CD4-positive, alpha-beta T cell (primary cell): ENCODE results near the gene CDH22. TPM values are rescaled to one million over a fixed set of nuclear protein-coding genes. Genes with fewer than 3 reads are reported as not detected.

ENCODE experiments used
- ATAC-seq: fragments of 200-7000 bp; cut with Tn5 transposase; one replicate; pipeline ENCODE4 v1.10.0; 2022; ENCODE audit warnings: mild to moderate bottlenecking; ENCODE audit not compliant: poor library complexity
- CTCF ChIA-PET: fragments of 350-600 bp; sonication (Branson Sonifier 250); formaldehyde crosslinking; loops from one replicate; lab custom pipeline; 2021; ENCODE audit warnings: antibody characterized with exemption, inconsistent platforms; lab: Charles Lee
- POLR2A ChIA-PET: fragments of 350-600 bp; sonication (Branson Sonifier 250); formaldehyde crosslinking; loops from one replicate; lab custom pipeline; 2021; ENCODE audit warnings: antibody characterized with exemption, inconsistent platforms; lab: Charles Lee
- DNase-seq, 14 experiments: peaks; one replicate each; pipeline ENCODE4 v3.0.0-alpha.2; 2013 to 2020; ENCODE audit warnings: mixed read lengths in 2 of 14
- H3K27ac ChIP-seq, 2 donors: one replicate each; pipeline versions ENCODE4 v1.5.1 to v1.7.0; 2013; ENCODE audit warnings: low read length in 2 of 2, low read depth in 1 of 2, mild to moderate bottlenecking in 1 of 2
- H3K27me3 ChIP-seq, 2 experiments: 1 replicate in 1 of 2; 2 replicates in 1 of 2; pipeline versions ENCODE4 v1.6.1 to v1.7.0; 2013; ENCODE audit warnings: low read length in 2 of 2, control low read depth in 1 of 2, mild to moderate bottlenecking in 1 of 2, moderate library complexity in 1 of 2; ENCODE audit not compliant: insufficient read depth in 2 of 2, control insufficient read depth in 1 of 2
- H3K36me3 ChIP-seq: one replicate; pipeline ENCODE4 v1.6.1; 2013; ENCODE audit warnings: low read length, control low read depth; ENCODE audit not compliant: insufficient read depth
- H3K4me1 ChIP-seq: one replicate; pipeline ENCODE4 v1.6.1; 2013; ENCODE audit warnings: low read length, control low read depth; ENCODE audit not compliant: insufficient read depth
- H3K4me3 ChIP-seq: one replicate; pipeline ENCODE4 v1.5.1; 2013; ENCODE audit warnings: mild to moderate bottlenecking, low read length, moderate library complexity
- H3K9me3 ChIP-seq, 2 experiments: 1 replicate in 1 of 2; 2 replicates in 1 of 2; pipeline versions ENCODE4 v1.6.1 to v1.7.0; 2013; ENCODE audit warnings: low read length in 2 of 2, mild to moderate bottlenecking in 2 of 2, control low read depth in 1 of 2, moderate library complexity in 1 of 2; ENCODE audit not compliant: control insufficient read depth in 1 of 2, insufficient read depth in 1 of 2
- H3K27ac Mint-ChIP-seq: one replicate; pipeline ENCODE4 v1.8.0; 2020; ENCODE audit warnings: mixed read lengths
- H3K27me3 Mint-ChIP-seq: one replicate; pipeline ENCODE4 v1.8.0; 2021; ENCODE audit warnings: mixed read lengths
- H3K36me3 Mint-ChIP-seq: one replicate; pipeline ENCODE4 v1.8.0; 2021; ENCODE audit warnings: low read depth, mixed read lengths
- H3K4me1 Mint-ChIP-seq: one replicate; pipeline ENCODE4 v1.8.0; 2021; ENCODE audit warnings: low read depth, mixed read lengths
- H3K4me3 Mint-ChIP-seq: one replicate; pipeline ENCODE4 v1.8.0; 2020; ENCODE audit warnings: mild to moderate bottlenecking, mixed read lengths
- H3K9me3 Mint-ChIP-seq: one replicate; pipeline ENCODE4 v1.8.0; 2020; ENCODE audit warnings: mixed read lengths
- intact Hi-C, 2 experiments: fragments of 100-400 bp; cut with DNase I in 1 of 2; cut with micrococcal nuclease in 1 of 2; formaldehyde crosslinking; loops; one replicate each; pipeline versions ENCODE4 v1.15.1 to v1.9.0; 2023 to 2025; cut with DNase I, micrococcal nuclease
- total RNA-seq, 174 experiments: library from RNA in 2 of 174; stranded (reverse) in 2 of 174; gene quantifications; one replicate each; pipeline ENCODE4 v1.2.3 and lab custom pipeline; 2021 to 2026
- TF ChIP-seq, protein P1 (sequence below): fragments of 200-600 bp; IDR thresholded peaks from one replicate; pipeline ENCODE4 v1.8.0; 2022; ENCODE audit warnings: antibody characterized with exemption, mild to moderate bottlenecking

The CDH22 gene
- total RNA-seq, 2 experiments from 2014 or later = not detected

GRCh38 chr20:46218656-46219055, 89.6 kb downstream of the CDH22 start:
- no peaks in the 10 kb centered on the region for H3K36me3 ChIP-seq
- no peaks in the 10 kb centered on the region for H3K4me1 Mint-ChIP-seq
- TF ChIP-seq, protein P1, sequence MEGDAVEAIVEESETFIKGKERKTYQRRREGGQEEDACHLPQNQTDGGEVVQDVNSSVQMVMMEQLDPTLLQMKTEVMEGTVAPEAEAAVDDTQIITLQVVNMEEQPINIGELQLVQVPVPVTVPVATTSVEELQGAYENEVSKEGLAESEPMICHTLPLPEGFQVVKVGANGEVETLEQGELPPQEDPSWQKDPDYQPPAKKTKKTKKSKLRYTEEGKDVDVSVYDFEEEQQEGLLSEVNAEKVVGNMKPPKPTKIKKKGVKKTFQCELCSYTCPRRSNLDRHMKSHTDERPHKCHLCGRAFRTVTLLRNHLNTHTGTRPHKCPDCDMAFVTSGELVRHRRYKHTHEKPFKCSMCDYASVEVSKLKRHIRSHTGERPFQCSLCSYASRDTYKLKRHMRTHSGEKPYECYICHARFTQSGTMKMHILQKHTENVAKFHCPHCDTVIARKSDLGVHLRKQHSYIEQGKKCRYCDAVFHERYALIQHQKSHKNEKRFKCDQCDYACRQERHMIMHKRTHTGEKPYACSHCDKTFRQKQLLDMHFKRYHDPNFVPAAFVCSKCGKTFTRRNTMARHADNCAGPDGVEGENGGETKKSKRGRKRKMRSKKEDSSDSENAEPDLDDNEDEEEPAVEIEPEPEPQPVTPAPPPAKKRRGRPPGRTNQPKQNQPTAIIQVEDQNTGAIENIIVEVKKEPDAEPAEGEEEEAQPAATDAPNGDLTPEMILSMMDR = no peak
- H3K4me3 ChIP-seq = no peak overlapping the region
- no peak overlapping the region for H3K27ac Mint-ChIP-seq
- no peaks in the 10 kb centered on the region for H3K9me3 ChIP-seq
- POLR2A ChIA-PET = no interaction called here
- peaks cover 11% of the 10 kb centered on the region for H3K27me3 Mint-ChIP-seq
- DNase-seq (no peak), ATAC-seq (no peak)
- no peaks in the 10 kb centered on the region for H3K9me3 Mint-ChIP-seq
- no peaks in the 10 kb centered on the region for H3K4me1 ChIP-seq
- CTCF ChIA-PET = no interaction called here
- no peak overlapping the region for H3K4me3 Mint-ChIP-seq
- H3K27ac ChIP-seq = no peak overlapping the region
- peaks cover 0 to 6% of the 10 kb centered on the region in 2 experiments for H3K27me3 ChIP-seq
- no peaks in the 10 kb centered on the region for H3K36me3 Mint-ChIP-seq
- intact Hi-C loops = no loop called here

- no peaks in the 10 kb centered on the region for H3K4me1 Mint-ChIP-seq
Measured at GRCh38 chr20:46217583-46217982, 90.7 kb downstream of the CDH22 start.

DNA sequence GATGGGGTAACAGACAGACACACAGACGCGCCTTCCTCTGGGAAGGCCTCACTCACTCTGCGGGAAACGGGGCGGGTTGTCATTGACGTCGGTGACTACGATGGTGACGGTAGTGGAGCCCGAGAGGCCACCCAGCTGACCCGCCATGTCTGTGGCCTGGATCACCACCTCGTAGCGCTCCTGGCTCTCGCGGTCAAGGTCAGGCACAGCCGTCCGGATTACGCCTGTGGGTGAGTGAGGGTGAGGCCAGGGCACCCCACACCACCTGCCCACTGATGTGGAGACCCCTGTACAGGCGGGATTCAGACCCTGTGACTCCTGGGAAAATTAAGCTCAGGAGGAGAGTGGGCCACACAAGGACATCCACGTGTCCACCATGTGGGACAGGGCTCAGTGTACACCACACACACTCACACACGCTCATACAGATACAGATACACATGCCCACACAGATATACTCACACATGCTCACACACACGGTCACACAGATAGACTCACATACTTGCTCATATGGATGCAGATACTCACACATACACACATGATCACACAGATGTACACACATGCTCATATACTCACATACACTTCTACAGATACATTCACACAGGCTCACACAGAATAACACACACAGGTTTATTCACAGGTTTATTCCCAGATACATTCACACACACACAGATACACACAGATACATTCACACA, 91.4 kb downstream of the CDH22 start:
- Histone ChIP-seq H3K4me3 (no peak overlapping the region), H3K9me3 (no peaks in the 10 kb centered on the region), H3K4me1 (no peaks in the 10 kb centered on the region), H3K27me3 (peaks cover 0 to 7% of the 10 kb centered on the region in 2 experiments), H3K36me3 (no peaks in the 10 kb centered on the region), H3K27ac (no peak overlapping the region)
- peaks cover 19% of the 10 kb centered on the region for H3K27me3 Mint-ChIP-seq
- H3K27ac Mint-ChIP-seq = no peak overlapping the region
- ChIA-PET POLR2A (no interaction called here), CTCF (no interaction called here)
- DNase-seq (no peak), ATAC-seq (no peak)
- no peaks in the 10 kb centered on the region for H3K9me3 Mint-ChIP-seq
- H3K4me1 Mint-ChIP-seq = no peaks in the 10 kb centered on the region
- H3K36me3 Mint-ChIP-seq = no peaks in the 10 kb centered on the region
- intact Hi-C loops = no loop called here
- no peak overlapping the region for H3K4me3 Mint-ChIP-seq
- TF ChIP-seq, protein P1 = no peak

More at GRCh38 chr20:46217583-46217982, 90.7 kb downstream of the CDH22 start:
- Histone ChIP-seq H3K27me3 (peaks cover 0 to 7% of the 10 kb centered on the region in 2 experiments), H3K9me3 (no peaks in the 10 kb centered on the region), H3K4me3 (no peak overlapping the region), H3K4me1 (no peaks in the 10 kb centered on the region), H3K27ac (no peak overlapping the region), H3K36me3 (no peaks in the 10 kb centered on the region)
- Mint-ChIP-seq H3K9me3 (no peaks in the 10 kb centered on the region), H3K27me3 (peaks cover 15% of the 10 kb centered on the region), H3K27ac (no peak overlapping the region), H3K4me3 (no peak overlapping the region), H3K36me3 (no peaks in the 10 kb centered on the region)
- ATAC-seq (no peak), DNase-seq (no peak)
- ChIA-PET CTCF (no interaction called here), POLR2A (no interaction called here)
- TF ChIP-seq, protein P1 = no peak
- intact Hi-C loops = no loop called here
